ENCODE measurements around the gene HNRNPL. TPM values are rescaled to one million over a fixed set of nuclear protein-coding genes. Genes with fewer than 3 reads are reported as not detected.
A peak's percentile ranks its signal among the peaks of the same experiment; 100 is the strongest.
"Not testable (repeated sequence)": the region's sequence is repeated elsewhere in the genome, so short reads cannot be mapped to it uniquely, and the experiment has no call there.

Gene HNRNPL
- polyA plus RNA-seq, 2 of the 4 experiments (the other 2 are of a cell fraction): 380 to 487 TPM

GRCh38 chr19:38831142-38831605, 18.6 kb downstream of the HNRNPL start:
- DNase-seq (ENCODE audit: low read depth in 1 of 2, low spot score in 1 of 2): peak; percentile 73 to 78
- Histone ChIP-seq H3K9me3 (no peaks in the 10 kb centered on the region), H3K4me1 (peaks cover 49% of the 10 kb centered on the region), H3K27ac (peak overlapping the region; percentile 88), H3K4me3 (peak overlapping the region; percentile 55), H3K4me2 (peak overlapping the region; percentile 74)
- ChIA-PET CTCF (interaction anchor here (0.6 to 4.3 kb wide), 17 partner anchors 9 to 428 kb away, joined by 3 to 21 read pairs (median 4); partner anchors contain the start of genes CAPN12, FAM98C, LGALS4 and MRPS12), POLR2A (interaction anchor here (0.8 to 1.9 kb wide), 17 partner anchors 9 to 605 kb away, joined by 3 to 53 read pairs (median 7); partner anchors contain the start of genes ACTN4, CAPN12, HNRNPL and MRPS12)
- FAIRE-seq: peak; percentile 90
- no peak for TF ChIP-seq HOXA7 (CRISPR knock-in tag; IDR thresholded peaks at IDR 0.05)
- TF ChIP-seq MAX (IDR thresholded peaks at IDR 0.05): no peak
- TF ChIP-seq TFCP2L1 (CRISPR knock-in tag; IDR thresholded peaks at IDR 0.05): no peak
- no peak for TF ChIP-seq EHMT2 (IDR thresholded peaks at IDR 0.05; ENCODE audit: low read depth)
- no peak for TF ChIP-seq KDM5A (IDR thresholded peaks at IDR 0.05)
- peak; percentile 53; the same call in 1 of the 2 replicates for TF ChIP-seq HOXB13 (CRISPR knock-in tag; IDR thresholded peaks at IDR 0.05; ENCODE audit: low read depth)
- peak; percentile 89 for TF ChIP-seq ZFP36 (IDR thresholded peaks at IDR 0.05; ENCODE audit: borderline replicate concordance, partially characterized antibody)
- TF ChIP-seq BHLHE40 (IDR thresholded peaks at IDR 0.05; ENCODE audit: low read depth, low read length): no peak
- 0 out of 2 replicates have a peak, but pooled peaks have one; percentile 75 for TF ChIP-seq RARB (CRISPR knock-in tag; IDR thresholded peaks at IDR 0.05)
- TF ChIP-seq BCL3 (IDR thresholded peaks at IDR 0.05): no peak
- no peak for TF ChIP-seq HDAC2 (IDR thresholded peaks at IDR 0.05)
- TF ChIP-seq FOSL2 (IDR thresholded peaks at IDR 0.05): no peak
- no peak for TF ChIP-seq FOSL2 (CRISPR knock-in tag; IDR thresholded peaks at IDR 0.05)
- TF ChIP-seq GATA3 (IDR thresholded peaks at IDR 0.05; ENCODE audit: borderline replicate concordance): no peak
- no peak for TF ChIP-seq FOSB (CRISPR knock-in tag; IDR thresholded peaks at IDR 0.05)
- 5% methylated on average over 16 of the region's 16 CpGs for WGBS (ENCODE audit: missing lambda C conversion rate)
- ATAC-seq: peak; percentile 57 to 58

- Histone ChIP-seq H3K4me2 (peak overlapping the region; percentile 74), H3K4me1 (peaks cover 39% of the 10 kb centered on the region), H3K27ac (peak overlapping the region; percentile 88; a peak in 5 of 6 replicates), H3K4me3 (no peak overlapping the region; the same call in 2 of the 3 replicates), H3K9me3 (no peaks in the 10 kb centered on the region)
- CTCF ChIA-PET: interaction anchor here (0.6 to 4.3 kb wide), 17 partner anchors 10 to 286 kb away, joined by 3 to 21 read pairs (median 4); partner anchors contain the start of genes LGALS4, MRPS12 and SARS2
- ATAC-seq (no peak), DNase-seq (ENCODE audit: low read depth in 1 of 2, low spot score in 1 of 2) (no peak), FAIRE-seq (peak; percentile 46)
- 78% methylated on average over 4 of the region's 4 CpGs for WGBS (ENCODE audit: missing lambda C conversion rate)
- TF ChIP-seq PBX3 (IDR thresholded peaks at IDR 0.05) (no peak), MAFK (IDR thresholded peaks at IDR 0.05; ENCODE audit: partially characterized antibody) (peak; percentile 95)
- POLR2A ChIA-PET: interaction anchor here (0.5 to 1.3 kb wide), 3 partner anchors 16 to 312 kb away, joined by 3 to 7 read pairs (median 4); no protein-coding TSS in a partner anchor
These were observed 19.6 kb downstream of the HNRNPL start for GRCh38 chr19:38830039-38830733.

GRCh38 chr19:38829203-38829602, 20.6 kb downstream of the HNRNPL start:
- not testable (repeated sequence) for H3K4me3 ChIP-seq; DNase-seq (ENCODE audit: low read depth in 1 of 2, low spot score in 1 of 2); H3K9me3 ChIP-seq; H3K4me2 ChIP-seq; FAIRE-seq; ATAC-seq
- TF ChIP-seq HES2 (IDR thresholded peaks at IDR 0.05) (peak; percentile 69; the same call in 1 of the 2 replicates), CEBPB (IDR thresholded peaks at IDR 0.05) (peak; percentile 87 to 89)
- 92% methylated on average over 7 of the region's 7 CpGs for WGBS (ENCODE audit: missing lambda C conversion rate)
- Histone ChIP-seq H3K27ac (peak overlapping the region in 1 of 2 experiments; percentile 88; a peak in 3 of 6 replicates), H3K4me1 (peaks cover 33% of the 10 kb centered on the region)
- CTCF ChIA-PET: interaction anchor here (0.5 to 3.5 kb wide), 9 partner anchors 9 to 286 kb away, joined by 3 to 20 read pairs (median 4); no protein-coding TSS in a partner anchor
- POLR2A ChIA-PET: interaction anchor here (0.6 to 1.3 kb wide), 6 partner anchors 15 to 561 kb away, joined by 3 to 7 read pairs (median 4); no protein-coding TSS in a partner anchor

All from A549 (cell line).